Measurements from ENCODE around the gene CERS3.

DNA sequence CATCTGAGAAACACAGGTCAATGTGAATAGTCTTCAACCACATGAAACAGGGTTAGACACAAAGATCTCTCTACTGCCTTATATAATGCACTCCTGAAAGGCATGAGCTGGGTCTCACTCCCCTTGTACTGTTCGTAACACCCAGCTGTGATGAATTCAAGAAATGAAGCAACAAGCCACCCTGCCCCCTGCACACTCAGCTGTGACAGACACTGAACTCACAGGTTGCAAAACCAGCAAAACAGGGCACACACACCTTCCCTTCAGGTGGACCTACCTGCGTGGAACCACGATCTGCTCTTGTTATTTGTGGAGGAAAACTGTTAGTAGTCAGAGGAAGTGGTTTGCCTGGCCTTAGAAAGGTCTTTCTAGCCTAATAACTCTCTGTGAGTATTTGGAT lies 64.5 kb downstream of the CERS3 start:
- TF ChIP-seq, protein P1, sequence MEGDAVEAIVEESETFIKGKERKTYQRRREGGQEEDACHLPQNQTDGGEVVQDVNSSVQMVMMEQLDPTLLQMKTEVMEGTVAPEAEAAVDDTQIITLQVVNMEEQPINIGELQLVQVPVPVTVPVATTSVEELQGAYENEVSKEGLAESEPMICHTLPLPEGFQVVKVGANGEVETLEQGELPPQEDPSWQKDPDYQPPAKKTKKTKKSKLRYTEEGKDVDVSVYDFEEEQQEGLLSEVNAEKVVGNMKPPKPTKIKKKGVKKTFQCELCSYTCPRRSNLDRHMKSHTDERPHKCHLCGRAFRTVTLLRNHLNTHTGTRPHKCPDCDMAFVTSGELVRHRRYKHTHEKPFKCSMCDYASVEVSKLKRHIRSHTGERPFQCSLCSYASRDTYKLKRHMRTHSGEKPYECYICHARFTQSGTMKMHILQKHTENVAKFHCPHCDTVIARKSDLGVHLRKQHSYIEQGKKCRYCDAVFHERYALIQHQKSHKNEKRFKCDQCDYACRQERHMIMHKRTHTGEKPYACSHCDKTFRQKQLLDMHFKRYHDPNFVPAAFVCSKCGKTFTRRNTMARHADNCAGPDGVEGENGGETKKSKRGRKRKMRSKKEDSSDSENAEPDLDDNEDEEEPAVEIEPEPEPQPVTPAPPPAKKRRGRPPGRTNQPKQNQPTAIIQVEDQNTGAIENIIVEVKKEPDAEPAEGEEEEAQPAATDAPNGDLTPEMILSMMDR (conservative IDR thresholded peaks at IDR 0.05 in 1 of 2, IDR thresholded peaks at IDR 0.05 in 1 of 2; ENCODE audit: extremely low read depth in 1 of 2, insufficient read depth in 1 of 2, low read depth in 1 of 2, low read length in 2 of 2): no peak
- TF ChIP-seq EZH2 (IDR thresholded peaks at IDR 0.05; ENCODE audit: borderline replicate concordance, low read length): no peak
